ENCODE results near the gene BACH1. TPM values are rescaled to one million over a fixed set of nuclear protein-coding genes. Genes with fewer than 3 reads are reported as not detected.
A peak's percentile ranks its signal among the peaks of the same experiment; 100 is the strongest.

Gene BACH1
- total and polyA plus RNA-seq, 10 of the 15 experiments (the other 5 are each of a cell fraction or from before 2014, with no cell fraction given), result 3.2 to 25.7 (median 10.5) TPM

DNA sequence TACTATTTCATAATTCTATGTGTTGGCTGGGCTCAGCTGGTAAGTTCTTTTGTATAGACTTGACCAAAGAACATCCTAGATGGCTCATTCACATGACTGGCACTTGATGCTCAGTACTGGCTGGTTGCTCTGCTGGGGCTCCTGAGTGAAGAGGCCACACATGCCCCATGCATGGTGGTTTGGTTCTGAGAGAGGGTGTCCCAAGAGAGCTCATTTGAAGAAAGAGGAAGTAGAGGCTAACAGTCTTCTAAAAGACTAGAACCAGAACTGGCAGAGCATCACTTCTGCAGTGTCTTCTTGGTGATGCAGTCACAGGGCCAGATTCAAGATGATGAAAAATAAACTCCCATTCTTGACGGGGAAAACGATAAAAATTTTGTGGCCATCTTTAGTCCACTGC, 5.2 kb upstream of the BACH1 start:
- Histone ChIP-seq H4K20me1 (ENCODE audit: control insufficient read depth, insufficient read depth) (no peaks in the 10 kb centered on the region), H2AFZ (ENCODE audit: control insufficient read depth, low read depth, low read length) (no peak overlapping the region), H3K79me2 (ENCODE audit: control insufficient read depth, insufficient read depth, low read length) (no peaks in the 10 kb centered on the region; the same call in 1 of the 2 replicates), H3K9me3 (replicated peaks; ENCODE audit: control insufficient read depth, insufficient read depth, low read length) (peaks cover 9% of the 10 kb centered on the region; the same call in 2 of the 3 replicates), H3K4me1 (ENCODE audit: control insufficient read depth, insufficient read depth, low read length) (peaks cover 26% of the 10 kb centered on the region), H3K9ac (ENCODE audit: control insufficient read depth, insufficient read depth, low read length) (no peak overlapping the region), H3K27me3 (replicated peaks in 1 of 2; ENCODE audit: control insufficient read depth in 2 of 2, insufficient read depth in 2 of 2, low read length in 1 of 2) (no peaks in the 10 kb centered on the region), H3K4me3 (no peak overlapping the region), H3K36me3 (ENCODE audit: control insufficient read depth in 2 of 2, insufficient read depth in 2 of 2, low read length in 1 of 2) (no peaks in the 10 kb centered on the region), H3K27ac (ENCODE audit: control insufficient read depth, insufficient read depth) (no peak overlapping the region), H3K4me2 (ENCODE audit: control insufficient read depth, insufficient read depth) (peak overlapping the region; percentile 45; the same call in 1 of the 2 replicates)
- ChIA-PET POLR2A (interaction anchor here (1.2 to 1.6 kb wide), 2 partner anchors 10 to 18 kb away, joined by 3 to 4 read pairs; no protein-coding TSS in a partner anchor), SMC1A (ENCODE audit: uncharacterized antibody, unreplicated experiment) (interaction anchor here (0.6 to 17.9 kb wide), 9 partner anchors 17 to 217 kb away, joined by 3 to 297 read pairs (median 3); no protein-coding TSS in a partner anchor), CTCF (interaction anchor here (1.1 to 13.2 kb wide), 6 partner anchors 17 to 211 kb away, joined by 3 to 157 read pairs (median 4); no protein-coding TSS in a partner anchor), RAD21 (ENCODE audit: unreplicated experiment) (interaction anchor here (0.8 to 16.3 kb wide), 5 partner anchors 10 to 167 kb away, joined by 3 to 257 read pairs (median 3); no protein-coding TSS in a partner anchor)
- in situ Hi-C loops (cut with MboI) (no loop called here), intact Hi-C loops (cut with micrococcal nuclease; ENCODE audit: unreplicated experiment) (no loop called here)
- peak; percentile 95 for ATAC-seq
- FAIRE-seq, result peak; percentile 41
- BruUV-seq (replicated peaks), result no TSS peak
- 0% methylated on average over 2 of the region's 2 CpGs for WGBS (ENCODE audit: insufficient coverage, insufficient replicate concordance, low lambda C conversion rate, missing lambda C conversion rate)
- peak; percentile 71 for DNase-seq (ENCODE audit: low read depth, low spot score)
- TF ChIP-seq MTA2 (IDR thresholded peaks at IDR 0.05; ENCODE audit: low read depth), result peak; percentile 76
- TF ChIP-seq SPI1 (IDR thresholded peaks at IDR 0.05; ENCODE audit: borderline replicate concordance, insufficient read depth, low read depth, low read length), result peak; percentile 82
- TF ChIP-seq, protein P1, sequence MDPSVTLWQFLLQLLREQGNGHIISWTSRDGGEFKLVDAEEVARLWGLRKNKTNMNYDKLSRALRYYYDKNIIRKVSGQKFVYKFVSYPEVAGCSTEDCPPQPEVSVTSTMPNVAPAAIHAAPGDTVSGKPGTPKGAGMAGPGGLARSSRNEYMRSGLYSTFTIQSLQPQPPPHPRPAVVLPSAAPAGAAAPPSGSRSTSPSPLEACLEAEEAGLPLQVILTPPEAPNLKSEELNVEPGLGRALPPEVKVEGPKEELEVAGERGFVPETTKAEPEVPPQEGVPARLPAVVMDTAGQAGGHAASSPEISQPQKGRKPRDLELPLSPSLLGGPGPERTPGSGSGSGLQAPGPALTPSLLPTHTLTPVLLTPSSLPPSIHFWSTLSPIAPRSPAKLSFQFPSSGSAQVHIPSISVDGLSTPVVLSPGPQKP (IDR thresholded peaks at IDR 0.05; ENCODE audit: low read depth, low read length), result no peak
- TF ChIP-seq, protein P2, sequence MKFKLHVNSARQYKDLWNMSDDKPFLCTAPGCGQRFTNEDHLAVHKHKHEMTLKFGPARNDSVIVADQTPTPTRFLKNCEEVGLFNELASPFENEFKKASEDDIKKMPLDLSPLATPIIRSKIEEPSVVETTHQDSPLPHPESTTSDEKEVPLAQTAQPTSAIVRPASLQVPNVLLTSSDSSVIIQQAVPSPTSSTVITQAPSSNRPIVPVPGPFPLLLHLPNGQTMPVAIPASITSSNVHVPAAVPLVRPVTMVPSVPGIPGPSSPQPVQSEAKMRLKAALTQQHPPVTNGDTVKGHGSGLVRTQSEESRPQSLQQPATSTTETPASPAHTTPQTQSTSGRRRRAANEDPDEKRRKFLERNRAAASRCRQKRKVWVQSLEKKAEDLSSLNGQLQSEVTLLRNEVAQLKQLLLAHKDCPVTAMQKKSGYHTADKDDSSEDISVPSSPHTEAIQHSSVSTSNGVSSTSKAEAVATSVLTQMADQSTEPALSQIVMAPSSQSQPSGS (IDR thresholded peaks at IDR 0.05; ENCODE audit: low read length), result peak; percentile 55; the same call in 1 of the 2 replicates
- no peak for TF ChIP-seq EP300 (IDR thresholded peaks at IDR 0.05; ENCODE audit: borderline replicate concordance in 1 of 2, control insufficient read depth in 1 of 2, low read depth in 2 of 2, low read length in 2 of 2)
- TF ChIP-seq BHLHE40 (IDR thresholded peaks at IDR 0.05; ENCODE audit: borderline replicate concordance in 1 of 2, low read depth in 2 of 2, low read length in 1 of 2), result peak; percentile 15 to 60; a peak in 1 of 4 replicates
- TF ChIP-seq RELA (IDR thresholded peaks at IDR 0.05; ENCODE audit: borderline replicate concordance, partially characterized antibody), result no peak
- TF ChIP-seq POU2F2 (IDR thresholded peaks at IDR 0.05; ENCODE audit: borderline replicate concordance, low read depth, low read length), result peak; percentile 10; the same call in 1 of the 3 replicates
- TF ChIP-seq PAX5 (IDR thresholded peaks at IDR 0.05; ENCODE audit: borderline replicate concordance, low read depth, low read length), result peak; percentile 67; the same call in 1 of the 2 replicates
- TF ChIP-seq CHD2 (IDR thresholded peaks at IDR 0.05; ENCODE audit: borderline replicate concordance, low read depth, low read length), result no peak
- TF ChIP-seq MEF2A (IDR thresholded peaks at IDR 0.05; ENCODE audit: insufficient read depth, low read depth, low read length), result no peak
- TF ChIP-seq ATF7 (IDR thresholded peaks at IDR 0.05; ENCODE audit: low read depth), result 0 out of 2 replicates have a peak, but pooled peaks have one; percentile 26
- TF ChIP-seq POLR2AphosphoS2 (IDR thresholded peaks at IDR 0.05; ENCODE audit: low read depth, low read length), result no peak
- TF ChIP-seq RAD51 (IDR thresholded peaks at IDR 0.05), result peak; percentile 55
- no peak for TF ChIP-seq ZNF622 (IDR thresholded peaks at IDR 0.05)
- TF ChIP-seq BRCA1 (IDR thresholded peaks at IDR 0.05; ENCODE audit: low read depth, low read length), result no peak
- 0 out of 2 replicates have a peak, but pooled peaks have one; percentile 18 for TF ChIP-seq EED (IDR thresholded peaks at IDR 0.05; ENCODE audit: low read depth)
- TF ChIP-seq DPF2 (IDR thresholded peaks at IDR 0.05), result 0 out of 2 replicates have a peak, but pooled peaks have one; percentile 56
- TF ChIP-seq, protein P3, sequence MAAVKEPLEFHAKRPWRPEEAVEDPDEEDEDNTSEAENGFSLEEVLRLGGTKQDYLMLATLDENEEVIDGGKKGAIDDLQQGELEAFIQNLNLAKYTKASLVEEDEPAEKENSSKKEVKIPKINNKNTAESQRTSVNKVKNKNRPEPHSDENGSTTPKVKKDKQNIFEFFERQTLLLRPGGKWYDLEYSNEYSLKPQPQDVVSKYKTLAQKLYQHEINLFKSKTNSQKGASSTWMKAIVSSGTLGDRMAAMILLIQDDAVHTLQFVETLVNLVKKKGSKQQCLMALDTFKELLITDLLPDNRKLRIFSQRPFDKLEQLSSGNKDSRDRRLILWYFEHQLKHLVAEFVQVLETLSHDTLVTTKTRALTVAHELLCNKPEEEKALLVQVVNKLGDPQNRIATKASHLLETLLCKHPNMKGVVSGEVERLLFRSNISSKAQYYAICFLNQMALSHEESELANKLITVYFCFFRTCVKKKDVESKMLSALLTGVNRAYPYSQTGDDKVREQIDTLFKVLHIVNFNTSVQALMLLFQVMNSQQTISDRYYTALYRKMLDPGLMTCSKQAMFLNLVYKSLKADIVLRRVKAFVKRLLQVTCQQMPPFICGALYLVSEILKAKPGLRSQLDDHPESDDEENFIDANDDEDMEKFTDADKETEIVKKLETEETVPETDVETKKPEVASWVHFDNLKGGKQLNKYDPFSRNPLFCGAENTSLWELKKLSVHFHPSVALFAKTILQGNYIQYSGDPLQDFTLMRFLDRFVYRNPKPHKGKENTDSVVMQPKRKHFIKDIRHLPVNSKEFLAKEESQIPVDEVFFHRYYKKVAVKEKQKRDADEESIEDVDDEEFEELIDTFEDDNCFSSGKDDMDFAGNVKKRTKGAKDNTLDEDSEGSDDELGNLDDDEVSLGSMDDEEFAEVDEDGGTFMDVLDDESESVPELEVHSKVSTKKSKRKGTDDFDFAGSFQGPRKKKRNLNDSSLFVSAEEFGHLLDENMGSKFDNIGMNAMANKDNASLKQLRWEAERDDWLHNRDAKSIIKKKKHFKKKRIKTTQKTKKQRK (IDR thresholded peaks at IDR 0.05; ENCODE audit: low read depth, low read length), result no peak

Data from GM12878 (cell line).